ENCODE results near the gene SPATS2.
A peak's percentile ranks its signal among the peaks of the same experiment; 100 is the strongest.

The SPATS2 gene

GRCh38 chr12:49471557-49471956, 104.3 kb downstream of the SPATS2 start:
- TF ChIP-seq, protein P1, sequence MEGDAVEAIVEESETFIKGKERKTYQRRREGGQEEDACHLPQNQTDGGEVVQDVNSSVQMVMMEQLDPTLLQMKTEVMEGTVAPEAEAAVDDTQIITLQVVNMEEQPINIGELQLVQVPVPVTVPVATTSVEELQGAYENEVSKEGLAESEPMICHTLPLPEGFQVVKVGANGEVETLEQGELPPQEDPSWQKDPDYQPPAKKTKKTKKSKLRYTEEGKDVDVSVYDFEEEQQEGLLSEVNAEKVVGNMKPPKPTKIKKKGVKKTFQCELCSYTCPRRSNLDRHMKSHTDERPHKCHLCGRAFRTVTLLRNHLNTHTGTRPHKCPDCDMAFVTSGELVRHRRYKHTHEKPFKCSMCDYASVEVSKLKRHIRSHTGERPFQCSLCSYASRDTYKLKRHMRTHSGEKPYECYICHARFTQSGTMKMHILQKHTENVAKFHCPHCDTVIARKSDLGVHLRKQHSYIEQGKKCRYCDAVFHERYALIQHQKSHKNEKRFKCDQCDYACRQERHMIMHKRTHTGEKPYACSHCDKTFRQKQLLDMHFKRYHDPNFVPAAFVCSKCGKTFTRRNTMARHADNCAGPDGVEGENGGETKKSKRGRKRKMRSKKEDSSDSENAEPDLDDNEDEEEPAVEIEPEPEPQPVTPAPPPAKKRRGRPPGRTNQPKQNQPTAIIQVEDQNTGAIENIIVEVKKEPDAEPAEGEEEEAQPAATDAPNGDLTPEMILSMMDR (IDR thresholded peaks at IDR 0.05; ENCODE audit: low read depth, low read length) = no peak
- H3K4me3 ChIP-seq (replicated peaks in 1 of 2; ENCODE audit: low read depth in 2 of 2, low read length in 2 of 2) = no peak overlapping the region
- no peak for DNase-seq (ENCODE audit: low read depth in 2 of 2)

DNA sequence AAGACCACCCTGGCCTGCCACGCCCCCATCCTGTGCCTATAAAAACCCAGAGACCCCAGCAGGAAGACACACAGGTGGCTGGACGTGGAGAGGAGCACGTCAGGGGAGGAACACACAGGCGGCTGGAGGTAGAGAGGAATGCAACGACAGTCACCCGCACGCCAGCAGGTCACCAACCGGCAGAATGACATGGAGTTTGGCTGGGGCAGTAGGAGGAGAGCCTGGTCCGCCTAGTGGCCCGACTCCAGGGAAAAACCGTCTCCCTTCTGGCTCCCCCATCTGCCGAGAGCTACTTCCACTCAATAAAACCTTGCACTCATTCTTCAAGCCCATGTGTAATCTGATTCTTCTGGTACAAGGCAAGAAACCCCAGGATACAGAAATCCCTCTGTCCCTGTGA, 108.8 kb downstream of the SPATS2 start:
- no peak for DNase-seq (ENCODE audit: low read depth in 2 of 2)
- TF ChIP-seq, protein P1 (IDR thresholded peaks at IDR 0.05; ENCODE audit: low read depth, low read length) = no peak

DNA sequence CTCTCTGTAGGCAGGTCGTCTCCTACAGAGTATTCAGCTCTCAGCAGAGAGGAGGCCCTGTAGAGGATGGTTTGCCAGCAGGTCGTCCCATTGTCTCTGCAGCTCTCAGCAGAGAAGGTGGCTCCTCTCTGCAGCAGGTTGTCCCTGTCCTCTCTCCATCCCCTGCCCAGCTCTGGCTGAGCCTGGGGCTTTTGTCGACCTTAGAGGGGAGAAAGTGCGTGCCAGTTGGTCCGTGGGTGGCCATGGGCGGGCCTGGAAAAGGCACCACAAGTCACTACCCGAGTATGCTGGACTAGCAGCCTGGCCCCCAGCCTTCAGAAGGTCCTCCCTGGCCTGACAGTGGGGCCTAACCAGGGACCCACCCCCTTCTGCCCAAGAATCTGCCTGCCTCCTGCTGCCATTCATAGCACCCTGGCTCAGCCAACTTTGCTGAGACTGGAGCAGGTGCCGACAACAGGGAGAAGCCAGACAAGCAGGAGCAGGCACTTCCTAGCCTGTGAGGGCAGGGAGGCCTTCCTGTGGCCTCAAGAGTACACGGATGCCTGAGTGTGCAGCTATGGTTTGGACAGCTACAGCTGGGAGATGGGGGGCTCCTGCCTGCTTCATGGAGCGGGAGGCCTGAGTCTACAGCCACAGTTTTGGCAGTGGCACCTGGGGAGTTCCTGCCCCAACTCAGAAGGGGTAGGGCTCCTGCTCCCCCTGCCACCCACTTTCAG, 111.8 kb downstream of the SPATS2 start:
- TF ChIP-seq, protein P1 (IDR thresholded peaks at IDR 0.05; ENCODE audit: low read depth, low read length) = no peak
- H3K4me3 ChIP-seq (replicated peaks in 1 of 2; ENCODE audit: low read depth in 2 of 2, low read length in 2 of 2) = no peak overlapping the region
- DNase-seq (ENCODE audit: low read depth in 2 of 2) = no peak

More for the DNA sequence above, 108.8 kb downstream of the SPATS2 start:
- no peak overlapping the region for H3K4me3 ChIP-seq (replicated peaks in 1 of 2; ENCODE audit: low read depth in 2 of 2, low read length in 2 of 2)

- H3K4me3 ChIP-seq (replicated peaks in 1 of 2; ENCODE audit: low read depth in 2 of 2, low read length in 2 of 2) = no peak overlapping the region
- TF ChIP-seq, protein P1 (IDR thresholded peaks at IDR 0.05; ENCODE audit: low read depth, low read length) = no peak
- DNase-seq (ENCODE audit: low read depth in 2 of 2) = peak in 1 of 2 donors; percentile 39
Observed at GRCh38 chr12:49482095-49483051, 115.1 kb downstream of the SPATS2 start.

GRCh38 chr12:49483619-49484018, 116.4 kb downstream of the SPATS2 start:
- no peak for DNase-seq (ENCODE audit: low read depth in 2 of 2)
- TF ChIP-seq, protein P1 (IDR thresholded peaks at IDR 0.05; ENCODE audit: low read depth, low read length) = no peak
- H3K4me3 ChIP-seq (replicated peaks in 1 of 2; ENCODE audit: low read depth in 2 of 2, low read length in 2 of 2) = no peak overlapping the region

DNA sequence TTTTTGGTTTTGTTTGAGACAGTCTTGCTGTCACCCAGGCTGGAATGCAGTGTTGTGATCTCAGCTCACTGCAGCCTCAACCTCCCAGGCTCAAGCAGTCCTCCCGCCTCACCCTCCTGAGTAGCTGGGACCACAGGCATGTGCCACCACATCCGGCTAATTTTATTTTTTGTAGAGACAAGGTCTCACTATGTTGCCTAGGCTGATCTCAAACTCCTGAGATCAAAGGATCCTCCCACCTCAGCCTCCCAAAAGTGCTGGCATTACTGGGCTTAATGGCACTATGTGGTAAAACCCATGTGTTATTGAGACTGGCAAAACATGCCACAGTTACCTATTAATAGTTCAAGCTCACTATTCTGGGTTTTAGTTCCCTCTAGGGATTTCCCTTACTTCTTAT, 120.3 kb downstream of the SPATS2 start:
- DNase-seq (ENCODE audit: low read depth in 2 of 2) = no peak
- H3K4me3 ChIP-seq (replicated peaks in 1 of 2; ENCODE audit: low read depth in 2 of 2, low read length in 2 of 2) = no peak overlapping the region
- TF ChIP-seq, protein P1 (IDR thresholded peaks at IDR 0.05; ENCODE audit: low read depth, low read length) = no peak
